Neutrophil (primary cell): ENCODE results near the gene LRP3.

Experiments used
- H3K27ac ChIP-seq: fragments of 200-600 bp; sonication (generic); 2 replicates; pipeline ENCODE4 v1.5.1; 2016; ENCODE audit warnings: mild to moderate bottlenecking, moderate library complexity
- H3K27me3 ChIP-seq: fragments of 200-600 bp; sonication (generic); 2 replicates; pipeline ENCODE4 v1.6.0; 2016; ENCODE audit warnings: mild to moderate bottlenecking
- H3K36me3 ChIP-seq: fragments of 200-600 bp; sonication (generic); 2 replicates; pipeline ENCODE4 v1.5.1; 2017
- H3K4me1 ChIP-seq, 2 experiments: fragments of 200-600 bp in 1 of 2; sonication (generic) in 1 of 2; 1 replicate in 1 of 2; 2 replicates in 1 of 2; pipeline versions ENCODE4 v1.5.1 to v1.6.1; 2013 to 2016; ENCODE audit warnings: low read depth in 1 of 2, low read length in 1 of 2, mild to moderate bottlenecking in 1 of 2, moderate library complexity in 1 of 2; ENCODE audit not compliant: control insufficient read depth in 1 of 2, insufficient read depth in 1 of 2
- H3K4me3 ChIP-seq, 2 experiments: fragments of 200-600 bp in 1 of 2; sonication (generic) in 1 of 2; 1 replicate in 1 of 2; 2 replicates in 1 of 2; pipeline ENCODE4 v1.5.1; 2013 to 2016; ENCODE audit warnings: low read depth in 1 of 2, low read length in 1 of 2, mild to moderate bottlenecking in 1 of 2, moderate library complexity in 1 of 2
- H3K9me3 ChIP-seq: fragments of 200-600 bp; sonication (generic); 2 replicates; pipeline ENCODE4 v1.5.1; 2016
- TF ChIP-seq, protein P1 (sequence below): fragments of 200-600 bp; sonication (generic); IDR thresholded peaks from 2 replicates; pipeline ENCODE4 v1.5.1; 2016; ENCODE audit warnings: antibody characterized with exemption

The LRP3 gene

DNA sequence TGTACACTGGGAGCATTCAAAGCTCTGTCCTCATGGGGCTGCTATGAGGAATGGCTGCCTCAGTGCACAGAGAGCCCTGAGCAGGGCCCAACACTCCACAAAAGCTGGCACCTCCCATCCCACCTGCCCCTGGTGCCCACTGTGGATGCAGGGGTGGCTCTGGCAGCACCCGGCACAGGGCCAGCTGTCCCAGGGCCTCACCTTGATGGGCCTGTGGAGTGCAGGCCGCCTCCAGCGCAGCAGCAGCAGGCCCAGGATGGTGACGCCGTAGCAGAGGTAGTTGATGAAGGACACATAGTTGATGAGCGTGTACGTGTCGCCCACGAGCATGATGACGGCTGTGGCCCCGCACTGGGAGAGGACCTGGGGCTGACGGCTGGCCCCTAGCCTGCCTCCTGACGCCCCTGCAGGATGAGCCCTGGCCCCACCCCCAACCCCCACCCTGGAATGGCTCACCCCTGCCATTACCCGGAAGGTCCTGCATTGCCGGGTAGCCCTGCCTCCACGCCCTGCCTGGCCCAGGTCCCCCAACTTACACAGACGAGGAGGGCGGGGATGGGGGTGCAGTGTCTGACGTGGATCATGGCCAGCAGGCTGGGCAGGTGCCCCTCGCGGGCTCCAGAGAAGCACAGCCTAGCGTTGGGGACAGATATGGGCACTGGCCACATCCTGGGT, 16.3 kb downstream of the LRP3 start:
- H3K4me3 ChIP-seq = no peak overlapping the region
- TF ChIP-seq, protein P1, sequence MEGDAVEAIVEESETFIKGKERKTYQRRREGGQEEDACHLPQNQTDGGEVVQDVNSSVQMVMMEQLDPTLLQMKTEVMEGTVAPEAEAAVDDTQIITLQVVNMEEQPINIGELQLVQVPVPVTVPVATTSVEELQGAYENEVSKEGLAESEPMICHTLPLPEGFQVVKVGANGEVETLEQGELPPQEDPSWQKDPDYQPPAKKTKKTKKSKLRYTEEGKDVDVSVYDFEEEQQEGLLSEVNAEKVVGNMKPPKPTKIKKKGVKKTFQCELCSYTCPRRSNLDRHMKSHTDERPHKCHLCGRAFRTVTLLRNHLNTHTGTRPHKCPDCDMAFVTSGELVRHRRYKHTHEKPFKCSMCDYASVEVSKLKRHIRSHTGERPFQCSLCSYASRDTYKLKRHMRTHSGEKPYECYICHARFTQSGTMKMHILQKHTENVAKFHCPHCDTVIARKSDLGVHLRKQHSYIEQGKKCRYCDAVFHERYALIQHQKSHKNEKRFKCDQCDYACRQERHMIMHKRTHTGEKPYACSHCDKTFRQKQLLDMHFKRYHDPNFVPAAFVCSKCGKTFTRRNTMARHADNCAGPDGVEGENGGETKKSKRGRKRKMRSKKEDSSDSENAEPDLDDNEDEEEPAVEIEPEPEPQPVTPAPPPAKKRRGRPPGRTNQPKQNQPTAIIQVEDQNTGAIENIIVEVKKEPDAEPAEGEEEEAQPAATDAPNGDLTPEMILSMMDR = no peak
- no peaks in the 10 kb centered on the region for H3K9me3 ChIP-seq
- H3K36me3 ChIP-seq = peaks cover 29% of the 10 kb centered on the region
- no peak overlapping the region for H3K27ac ChIP-seq
- H3K27me3 ChIP-seq = no peaks in the 10 kb centered on the region
- peaks cover 5 to 6% of the 10 kb centered on the region in 2 experiments for H3K4me1 ChIP-seq

DNA sequence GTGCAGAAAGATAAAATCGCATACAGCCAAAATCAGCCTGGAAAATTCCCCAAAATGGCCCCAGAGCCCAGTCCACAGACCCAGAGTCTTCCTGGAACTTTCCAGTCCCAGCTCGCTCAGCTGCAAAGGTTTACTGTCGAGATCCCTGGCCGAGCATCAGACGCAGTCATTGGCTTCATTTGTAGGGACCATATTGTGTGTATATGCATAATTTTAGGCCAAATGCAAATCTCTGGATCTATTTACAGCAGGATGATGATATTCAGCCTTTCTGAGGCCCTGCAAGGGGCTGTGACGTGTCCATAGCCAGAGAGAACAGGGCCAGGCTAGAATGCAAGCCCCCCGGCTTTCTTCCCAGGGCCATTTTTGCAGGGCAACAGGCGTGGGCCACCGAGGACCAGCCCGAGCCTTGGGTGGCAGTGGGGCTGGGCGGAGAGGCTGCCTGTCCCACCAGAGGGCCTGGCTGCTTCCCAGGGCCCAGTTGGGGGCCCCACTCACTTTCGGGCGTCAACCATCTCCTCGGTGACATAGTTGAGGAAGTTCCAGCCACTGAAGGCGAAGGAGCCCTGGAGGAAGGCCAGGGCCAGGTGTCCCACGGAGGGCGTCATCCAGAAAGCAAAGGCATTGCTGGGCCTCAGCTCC, 17.8 kb downstream of the LRP3 start:
- no peaks in the 10 kb centered on the region for H3K27me3 ChIP-seq
- TF ChIP-seq, protein P1 = no peak
- peaks cover 14% of the 10 kb centered on the region for H3K36me3 ChIP-seq

DNA sequence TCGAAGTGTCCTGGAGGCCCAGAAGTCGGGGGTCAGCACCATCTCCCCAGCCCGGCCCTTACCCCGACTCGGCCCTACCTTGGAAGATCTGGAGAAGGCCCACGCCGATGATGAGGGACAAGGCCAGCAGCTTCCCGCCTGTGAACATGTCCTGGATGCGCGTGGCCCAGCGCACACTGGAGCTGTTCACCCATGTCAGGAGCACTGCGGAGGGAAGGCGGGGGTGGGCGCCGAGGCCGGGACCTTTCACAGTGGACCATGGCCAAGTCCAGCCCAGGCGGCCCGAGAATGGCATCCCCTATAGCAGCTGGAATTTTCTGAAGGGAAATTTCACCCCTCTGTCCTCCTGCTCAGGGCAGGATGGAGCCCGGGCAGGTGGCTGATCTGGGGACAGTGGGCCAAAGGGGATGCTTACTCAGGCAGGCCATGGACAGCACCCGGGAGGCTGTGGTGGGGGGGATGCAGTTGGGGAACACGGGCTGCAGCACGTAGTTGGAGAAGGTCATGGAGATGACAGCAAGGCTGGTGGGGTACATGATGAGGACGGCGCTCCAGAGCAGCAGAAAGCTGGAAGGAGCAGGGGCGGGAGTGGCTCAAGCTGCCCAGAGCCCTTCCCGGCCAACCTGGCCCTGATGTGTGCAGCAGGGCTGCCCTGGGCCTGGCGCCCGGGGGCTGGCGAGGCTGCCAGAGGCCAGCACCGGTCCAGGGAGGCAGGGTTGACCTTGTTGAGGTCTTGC, 18.5 kb downstream of the LRP3 start:
- TF ChIP-seq, protein P1 = no peak
- H3K4me1 ChIP-seq = peaks cover 9 to 10% of the 10 kb centered on the region in 2 experiments
- H3K9me3 ChIP-seq = no peaks in the 10 kb centered on the region
- H3K27me3 ChIP-seq = no peaks in the 10 kb centered on the region
- peaks cover 7% of the 10 kb centered on the region for H3K36me3 ChIP-seq
- H3K27ac ChIP-seq = no peak overlapping the region
- no peak overlapping the region for H3K4me3 ChIP-seq

More for the DNA sequence above, 17.8 kb downstream of the LRP3 start:
- Histone ChIP-seq H3K4me3 (no peak overlapping the region), H3K27ac (no peak overlapping the region), H3K9me3 (no peaks in the 10 kb centered on the region), H3K4me1 (peaks cover 9 to 10% of the 10 kb centered on the region in 2 experiments)

DNA sequence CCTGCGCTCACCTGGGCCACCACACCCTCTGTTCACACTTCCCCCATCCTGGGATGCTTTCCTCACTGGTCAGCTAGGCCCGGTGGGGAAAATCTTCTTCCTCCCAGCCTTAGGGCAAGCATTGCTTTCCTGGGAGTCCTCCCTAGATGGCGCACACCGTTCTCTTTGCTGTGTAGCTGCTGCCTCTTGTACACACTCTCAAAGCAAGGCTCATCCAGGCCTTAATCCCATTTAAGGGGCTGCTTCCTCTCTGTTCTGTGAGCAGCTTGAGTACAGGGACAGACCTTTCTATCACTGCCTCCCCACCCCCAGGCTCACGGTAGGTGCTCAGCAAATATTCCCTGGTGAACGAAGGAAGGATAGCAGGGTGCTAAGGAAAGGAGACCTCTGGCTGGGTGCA, 20.5 kb downstream of the LRP3 start:
- Histone ChIP-seq H3K27ac (no peak overlapping the region), H3K27me3 (no peaks in the 10 kb centered on the region), H3K4me1 (peaks cover 9 to 10% of the 10 kb centered on the region in 2 experiments), H3K9me3 (no peaks in the 10 kb centered on the region), H3K36me3 (no peaks in the 10 kb centered on the region), H3K4me3 (no peak overlapping the region)
- TF ChIP-seq, protein P1 = no peak

DNA sequence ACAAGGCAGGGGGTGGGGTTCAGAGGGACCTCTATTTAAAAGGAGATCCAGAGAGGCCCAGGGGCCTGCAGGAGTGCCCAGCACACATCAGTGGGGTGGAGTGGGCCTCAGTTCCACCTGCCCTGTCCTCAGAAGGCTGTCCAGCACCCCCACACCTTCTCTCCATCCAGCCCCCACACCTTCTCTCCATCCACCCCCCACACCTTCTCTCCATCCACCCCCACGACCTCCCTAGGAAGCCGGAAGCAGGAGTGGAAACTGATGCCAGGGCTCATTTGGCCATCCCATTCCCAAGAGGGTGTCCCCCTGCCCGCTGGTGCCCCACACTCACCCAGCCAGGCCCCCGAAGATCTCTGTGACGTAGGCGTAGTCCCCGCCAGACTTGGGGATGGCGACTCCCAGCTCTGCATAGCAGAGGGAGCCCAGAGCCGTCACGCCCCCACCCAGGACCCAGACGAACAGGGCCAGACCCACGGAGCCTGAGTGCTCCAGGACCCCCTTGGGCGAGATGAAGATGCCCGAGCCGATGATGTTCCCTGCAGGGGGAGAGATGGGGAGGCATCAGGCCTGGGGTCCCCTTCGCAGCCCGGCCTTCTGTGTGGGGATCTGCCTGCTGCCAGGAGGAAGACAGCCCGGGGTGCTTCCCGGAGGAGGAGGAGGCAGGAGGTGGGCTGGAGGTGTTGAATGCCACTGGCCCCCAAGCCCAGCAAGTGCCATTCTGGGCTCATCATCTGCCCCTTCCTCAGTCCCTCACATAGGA, 21.5 kb downstream of the LRP3 start:
- H3K36me3 ChIP-seq = no peaks in the 10 kb centered on the region
- no peak overlapping the region for H3K4me3 ChIP-seq
- H3K27ac ChIP-seq = no peak overlapping the region
- no peaks in the 10 kb centered on the region for H3K9me3 ChIP-seq
- peaks cover 9 to 10% of the 10 kb centered on the region in 2 experiments for H3K4me1 ChIP-seq
- TF ChIP-seq, protein P1 = no peak
- no peaks in the 10 kb centered on the region for H3K27me3 ChIP-seq
